CD14-positive monocyte (primary cell): Measurements from ENCODE around the gene CFAP90. TPM values are rescaled to one million over a fixed set of nuclear protein-coding genes. Genes with fewer than 3 reads are reported as not detected.

Experiments used
- DNase-seq, 3 donors: peaks; one replicate each; pipeline ENCODE4 v3.0.0-alpha.2; 2011 to 2022
- H2AFZ ChIP-seq: 2 replicates; pipeline ENCODE4 v1.6.0; 2012; ENCODE audit warnings: mild to moderate bottlenecking, low read depth, low read length, inconsistent platforms; ENCODE audit not compliant: insufficient read depth, poor library complexity, severe bottlenecking
- H3K27ac ChIP-seq, 2 donors: 1 replicate in 1 of 2; 2 replicates in 1 of 2; pipeline ENCODE4 v1.5.1; 2012 to 2013; ENCODE audit warnings: low read length in 2 of 2, control low read depth in 1 of 2, inconsistent platforms in 1 of 2, low read depth in 1 of 2, mild to moderate bottlenecking in 1 of 2
- H3K27me3 ChIP-seq, 2 donors: one replicate each; pipeline versions ENCODE4 v1.6.0 to v1.6.1; 2011 to 2013; ENCODE audit warnings: low read length in 2 of 2; ENCODE audit not compliant: control insufficient read depth in 2 of 2, insufficient read depth in 2 of 2
- H3K36me3 ChIP-seq, 2 donors: replicated peaks in 1 of 2; 1 replicate in 1 of 2; 2 replicates in 1 of 2; pipeline versions ENCODE4 v1.5.1 to v1.6.1; 2012 to 2013; ENCODE audit warnings: low read length in 2 of 2, control low read depth in 1 of 2, inconsistent platforms in 1 of 2, mild to moderate bottlenecking in 1 of 2; ENCODE audit not compliant: insufficient read depth in 2 of 2, control insufficient read depth in 1 of 2
- H3K4me1 ChIP-seq, 2 donors: 1 replicate in 1 of 2; 2 replicates in 1 of 2; pipeline versions ENCODE4 v1.5.1 to v1.6.1; 2012 to 2013; ENCODE audit warnings: low read length in 2 of 2, control low read depth in 1 of 2, inconsistent platforms in 1 of 2, mild to moderate bottlenecking in 1 of 2, moderate library complexity in 1 of 2; ENCODE audit not compliant: insufficient read depth in 2 of 2, control insufficient read depth in 1 of 2
- H3K4me2 ChIP-seq: replicated peaks from 2 replicates; pipeline ENCODE3; 2012; ENCODE audit warnings: low read length, moderate library complexity, mild to moderate bottlenecking; ENCODE audit not compliant: poor library complexity, severe bottlenecking; ENCODE audit errors: extremely low read depth
- H3K4me3 ChIP-seq, 3 experiments: fragments of 200-600 bp in 1 of 3; sonication (generic) in 1 of 3; replicated peaks in 1 of 3; 1 replicate in 2 of 3; 2 replicates in 1 of 3; pipeline ENCODE4 v1.5.1; 2011 to 2013; ENCODE audit warnings: low read length in 3 of 3, mild to moderate bottlenecking in 3 of 3, control low read depth in 2 of 3, low read depth in 2 of 3, inconsistent platforms in 1 of 3, moderate library complexity in 1 of 3
- H3K79me2 ChIP-seq: 2 replicates; pipeline ENCODE4 v1.6.0; 2012; ENCODE audit warnings: mild to moderate bottlenecking, control low read depth, inconsistent platforms, low read length, moderate library complexity; ENCODE audit not compliant: insufficient read depth
- H3K9ac ChIP-seq: 2 replicates; pipeline ENCODE4 v1.6.0; 2017; ENCODE audit warnings: low read length, mild to moderate bottlenecking; ENCODE audit not compliant: insufficient read depth, poor library complexity, severe bottlenecking
- H3K9me3 ChIP-seq, 2 donors: replicated peaks in 1 of 2; 1 replicate in 1 of 2; 2 replicates in 1 of 2; pipeline versions ENCODE4 v1.5.1 to v1.6.1; 2012 to 2013; ENCODE audit warnings: low read length in 2 of 2, control low read depth in 1 of 2; ENCODE audit not compliant: control insufficient read depth in 1 of 2, insufficient read depth in 1 of 2
- H4K20me1 ChIP-seq: 2 replicates; pipeline ENCODE4 v1.6.0; 2012; ENCODE audit warnings: mild to moderate bottlenecking, low read length, control low read depth, moderate library complexity; ENCODE audit not compliant: insufficient read depth
- H3K27ac Mint-ChIP-seq, 7 donors: one replicate each; pipeline ENCODE4 v1.8.0; 2020; ENCODE audit warnings: mild to moderate bottlenecking in 7 of 7, mixed read lengths in 7 of 7, moderate library complexity in 6 of 7, inconsistent platforms in 2 of 7
- H3K27me3 Mint-ChIP-seq, 3 donors: one replicate each; pipeline ENCODE4 v1.8.0; 2021 to 2022; ENCODE audit warnings: low read depth in 3 of 3, mild to moderate bottlenecking in 3 of 3, mixed read lengths in 3 of 3, moderate library complexity in 3 of 3, inconsistent platforms in 1 of 3
- H3K36me3 Mint-ChIP-seq, 2 donors: one replicate each; pipeline ENCODE4 v1.8.0; 2020; ENCODE audit warnings: mixed read lengths in 2 of 2, inconsistent platforms in 1 of 2, mild to moderate bottlenecking in 1 of 2
- H3K4me1 Mint-ChIP-seq: one replicate; pipeline ENCODE4 v1.8.0; 2020; ENCODE audit warnings: mild to moderate bottlenecking, mixed read lengths
- H3K4me3 Mint-ChIP-seq, 2 donors: one replicate each; pipeline ENCODE4 v1.8.0; 2020; ENCODE audit warnings: mild to moderate bottlenecking in 2 of 2, mixed read lengths in 2 of 2, moderate library complexity in 1 of 2
- H3K9me3 Mint-ChIP-seq, 7 donors: one replicate each; pipeline ENCODE4 v1.8.0; 2020 to 2022; ENCODE audit warnings: mixed read lengths in 7 of 7, mild to moderate bottlenecking in 6 of 7, moderate library complexity in 6 of 7, inconsistent platforms in 2 of 7
- CTCF ChIP-seq: fragments of 200-600 bp; IDR thresholded peaks from one replicate; pipeline ENCODE4 v1.8.0; 2022; ENCODE audit warnings: antibody characterized with exemption, mild to moderate bottlenecking
- WGBS: methylation state at CpG from one replicate; pipeline ENCODE4 v1.1.5; 2013; ENCODE audit warnings: missing lambda C conversion rate; ENCODE audit not compliant: insufficient coverage; 5-methylcytosine and 5-hydroxymethylcytosine counted together
- intact Hi-C, 2 donors: fragments of 100-400 bp; cut with micrococcal nuclease; formaldehyde crosslinking; loops; one replicate each; pipeline versions ENCODE4 v1.15.0 to v1.15.1; 2023
- polyA plus RNA-seq, 3 donors: library from polyadenylated mRNA; depleted of rRNA in 1 of 3; unstranded in 2 of 3; stranded (reverse) in 1 of 3; fragments of 300-500 nt in 2 of 3; fragments of >200 nt in 1 of 3; fragmentation: Illumina TruSeq in 2 of 3; gene quantifications; 1 replicate in 2 of 3; 2 replicates in 1 of 3; pipeline ENCODE4 v1.2.3, GENCODE V29; 2012 to 2021

CFAP90 gene
- polyA plus RNA-seq, 3 donors: not detected

- H3K27ac ChIP-seq: no peak overlapping the region
- H3K4me2 ChIP-seq: peak overlapping the region; percentile 41
- no peak overlapping the region for H3K4me3 Mint-ChIP-seq
- no peaks in the 10 kb centered on the region for H4K20me1 ChIP-seq
- no peaks in the 10 kb centered on the region for H3K36me3 ChIP-seq
- peak overlapping the region; percentile 80 for H2AFZ ChIP-seq
- WGBS: 31% methylated on average over 8 of the region's 9 CpGs
- no peaks in the 10 kb centered on the region for H3K79me2 ChIP-seq
- no peaks in the 10 kb centered on the region for H3K36me3 Mint-ChIP-seq
- H3K4me1 Mint-ChIP-seq: peaks cover 14% of the 10 kb centered on the region
- peaks cover 0 to 3% (median 2%) of the 10 kb centered on the region in 3 donors for H3K27me3 Mint-ChIP-seq
- DNase-seq: no peak
- H3K4me3 ChIP-seq: no peak overlapping the region
- no peaks in the 10 kb centered on the region for H3K27me3 ChIP-seq
- peak; percentile 51 for TF ChIP-seq CTCF
- no peak overlapping the region for H3K9ac ChIP-seq
- H3K9me3 Mint-ChIP-seq: peaks cover 0 to 3% (median 0%) of the 10 kb centered on the region in 7 donors
- H3K9me3 ChIP-seq: no peaks in the 10 kb centered on the region
- intact Hi-C loops: loop anchor here in 1 of 2 donors (10.0 kb wide), 1 partner anchor 1052 kb away; no protein-coding TSS in a partner anchor
- H3K4me1 ChIP-seq: peaks cover 8 to 9% of the 10 kb centered on the region in 2 donors
- H3K27ac Mint-ChIP-seq: peak overlapping the region in 1 of 7 donors; percentile 11
Observed at GRCh38 chr5:7816535-7816901, 34.4 kb downstream of the CFAP90 start.

- no peaks in the 10 kb centered on the region for H3K36me3 Mint-ChIP-seq
- Histone ChIP-seq H3K4me3 (peak overlapping the region in 1 of 3 experiments; percentile 35), H3K4me1 (peaks cover 8 to 9% of the 10 kb centered on the region in 2 donors), H2AFZ (peak overlapping the region; percentile 80), H3K27ac (no peak overlapping the region), H3K79me2 (no peaks in the 10 kb centered on the region), H4K20me1 (no peaks in the 10 kb centered on the region), H3K36me3 (no peaks in the 10 kb centered on the region), H3K9me3 (no peaks in the 10 kb centered on the region), H3K27me3 (no peaks in the 10 kb centered on the region), H3K4me2 (peak overlapping the region; percentile 41), H3K9ac (no peak overlapping the region)
- 13% methylated on average over 5 of the region's 12 CpGs for WGBS
- intact Hi-C loops: loop anchor here in 1 of 2 donors (10.0 kb wide), 1 partner anchor 1051 kb away; no protein-coding TSS in a partner anchor
- peaks cover 14% of the 10 kb centered on the region for H3K4me1 Mint-ChIP-seq
- peaks cover 0 to 3% (median 1%) of the 10 kb centered on the region in 3 donors for H3K27me3 Mint-ChIP-seq
- H3K27ac Mint-ChIP-seq: peak overlapping the region in 4 of 7 donors; percentile 30 to 74 (median 40)
- peaks cover 0 to 3% (median 0%) of the 10 kb centered on the region in 7 donors for H3K9me3 Mint-ChIP-seq
- peak overlapping the region in 1 of 2 donors; percentile 62 for H3K4me3 Mint-ChIP-seq
- DNase-seq: peak; percentile 63 to 76 (median 71)
- peak; percentile 92 for TF ChIP-seq CTCF
Observed at GRCh38 chr5:7815892-7816534, 34.9 kb downstream of the CFAP90 start.
